CD4-positive, alpha-beta T cell treated with Interleukin-1 beta for 1 hour (primary cell): ENCODE measurements around the gene ICA1.

Experiments used
- DNase-seq, 2 donors: peaks; one replicate each; pipeline ENCODE4 v3.0.0-alpha.2; 2020 to 2022

ICA1 gene

GRCh38 chr7:8089036-8089780 is 172.8 kb downstream of the ICA1 start:
- no peak for DNase-seq

GRCh38 chr7:8086239-8086638 is 175.7 kb downstream of the ICA1 start:
- no peak for DNase-seq

GRCh38 chr7:8085420-8085819 is 176.5 kb downstream of the ICA1 start:
- DNase-seq, result no peak

GRCh38 chr7:8084836-8085235 is 177.1 kb downstream of the ICA1 start:
- DNase-seq, result no peak

GRCh38 chr7:8082762-8083161 is 179.2 kb downstream of the ICA1 start:
- no peak for DNase-seq

GRCh38 chr7:8078418-8078817 is 183.5 kb downstream of the ICA1 start:
- DNase-seq, result no peak

- DNase-seq, result no peak
These were observed 191.4 kb downstream of the ICA1 start for GRCh38 chr7:8070451-8071180.

GRCh38 chr7:8068892-8069686 is 192.9 kb downstream of the ICA1 start:
- no peak for DNase-seq

GRCh38 chr7:8065356-8065813 is 196.6 kb downstream of the ICA1 start:
- DNase-seq, result no peak

- no peak for DNase-seq
These were observed 197.1 kb downstream of the ICA1 start for GRCh38 chr7:8064828-8065227.

- DNase-seq, result no peak
These were observed 198.2 kb downstream of the ICA1 start for GRCh38 chr7:8063706-8064297.

- peak in 1 of 2 donors; percentile 6 for DNase-seq
These were observed 198.7 kb downstream of the ICA1 start for GRCh38 chr7:8063300-8063699.
